ENCODE results near the gene USP9X.
A peak's percentile ranks its signal among the peaks of the same experiment; 100 is the strongest.
"Not testable (repeated sequence)": the region's sequence is repeated elsewhere in the genome, so short reads cannot be mapped to it uniquely, and the experiment has no call there.

Gene USP9X

DNA sequence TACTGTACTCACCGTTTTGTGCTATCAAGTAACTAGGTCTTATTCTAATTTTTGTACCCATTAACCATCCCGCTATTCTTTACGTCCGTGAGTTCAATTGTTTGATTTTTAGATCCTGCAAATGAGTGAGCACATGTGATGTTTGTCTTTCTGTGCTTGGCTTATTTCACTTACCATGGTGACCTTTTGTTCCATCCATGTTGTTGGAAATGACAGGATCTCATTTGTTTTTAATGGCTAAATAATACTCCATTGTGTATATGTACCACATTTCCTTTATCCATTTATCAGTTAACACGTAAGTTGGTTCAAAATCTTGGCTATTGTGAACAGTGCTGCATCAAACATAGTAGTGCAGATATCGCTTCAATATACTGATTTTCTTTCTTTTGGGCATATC lies 48.3 kb downstream of the USP9X start:
- DNase-seq = no peak

DNA sequence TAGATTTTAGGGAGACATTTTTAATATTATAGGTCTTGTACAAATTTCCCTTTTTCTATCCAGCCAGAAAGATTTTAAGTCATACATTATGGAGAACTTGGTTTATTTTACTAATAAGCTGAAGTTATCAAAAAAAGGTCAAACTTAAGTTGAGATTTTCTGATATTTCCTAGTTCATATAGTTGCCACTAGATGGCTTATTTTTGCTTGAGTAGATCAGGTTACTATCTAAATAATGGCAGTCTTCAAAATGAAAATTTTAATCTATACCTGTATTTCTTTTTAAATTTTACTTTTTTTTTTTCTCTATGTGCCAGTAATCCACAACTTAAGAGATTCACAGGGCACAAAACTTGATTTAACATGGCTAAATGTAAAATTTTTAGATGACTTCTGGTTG lies 52.3 kb downstream of the USP9X start:
- DNase-seq = no peak

DNA sequence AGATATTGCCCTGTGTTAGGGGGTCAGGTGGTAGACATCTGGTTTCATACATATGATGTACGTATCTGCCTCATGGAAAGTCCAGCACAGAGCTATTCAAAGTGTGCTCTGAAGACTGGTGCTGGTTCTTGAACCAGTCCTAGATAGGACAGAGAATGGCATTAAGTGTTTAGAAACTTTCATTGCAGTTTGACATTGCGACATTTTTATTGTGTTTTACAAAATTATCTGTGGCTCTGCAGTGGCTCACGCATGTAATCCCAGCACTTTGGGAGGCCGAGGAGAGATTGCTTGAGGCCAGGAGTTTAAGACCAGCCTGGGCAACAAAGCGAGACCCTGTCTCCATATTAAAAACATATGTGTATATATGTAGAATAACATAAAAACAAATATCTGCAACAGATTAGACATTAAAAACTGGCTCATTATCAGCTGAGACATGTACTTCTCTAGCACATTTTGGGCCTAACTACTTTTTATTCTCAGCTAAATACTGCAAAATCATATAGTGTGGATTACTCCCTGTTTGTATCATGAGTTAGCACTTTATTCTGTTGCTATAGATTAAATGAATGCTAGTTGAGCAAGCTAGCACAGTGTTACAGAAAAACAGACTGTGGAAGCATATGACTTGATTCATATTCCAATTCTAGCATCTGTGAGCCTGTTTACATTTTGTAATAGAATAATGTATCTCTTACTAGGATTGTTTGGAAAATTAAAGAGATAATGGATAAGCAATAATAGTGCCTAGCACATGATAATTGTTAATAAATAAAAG lies 57.1 kb downstream of the USP9X start:
- no peak for DNase-seq

DNA sequence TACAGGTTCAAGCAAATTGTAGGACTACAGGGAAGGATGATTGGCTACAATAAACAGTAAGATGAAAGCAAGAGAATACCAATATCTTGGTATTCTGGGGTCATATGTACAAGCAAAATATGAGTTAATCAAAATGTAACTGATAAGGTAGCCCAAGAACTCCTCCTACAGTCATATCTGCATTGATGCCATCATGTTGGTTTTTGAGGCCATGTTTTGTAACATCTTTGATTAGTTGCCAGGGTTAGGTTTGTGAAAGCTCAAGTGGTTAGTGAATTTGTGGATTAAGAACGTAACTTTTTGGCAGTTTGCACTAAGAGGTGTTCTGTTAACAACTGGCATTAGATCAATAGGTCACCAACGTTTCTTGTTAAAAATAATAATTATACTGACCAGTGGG lies 59.6 kb downstream of the USP9X start:
- DNase-seq = no peak

DNA sequence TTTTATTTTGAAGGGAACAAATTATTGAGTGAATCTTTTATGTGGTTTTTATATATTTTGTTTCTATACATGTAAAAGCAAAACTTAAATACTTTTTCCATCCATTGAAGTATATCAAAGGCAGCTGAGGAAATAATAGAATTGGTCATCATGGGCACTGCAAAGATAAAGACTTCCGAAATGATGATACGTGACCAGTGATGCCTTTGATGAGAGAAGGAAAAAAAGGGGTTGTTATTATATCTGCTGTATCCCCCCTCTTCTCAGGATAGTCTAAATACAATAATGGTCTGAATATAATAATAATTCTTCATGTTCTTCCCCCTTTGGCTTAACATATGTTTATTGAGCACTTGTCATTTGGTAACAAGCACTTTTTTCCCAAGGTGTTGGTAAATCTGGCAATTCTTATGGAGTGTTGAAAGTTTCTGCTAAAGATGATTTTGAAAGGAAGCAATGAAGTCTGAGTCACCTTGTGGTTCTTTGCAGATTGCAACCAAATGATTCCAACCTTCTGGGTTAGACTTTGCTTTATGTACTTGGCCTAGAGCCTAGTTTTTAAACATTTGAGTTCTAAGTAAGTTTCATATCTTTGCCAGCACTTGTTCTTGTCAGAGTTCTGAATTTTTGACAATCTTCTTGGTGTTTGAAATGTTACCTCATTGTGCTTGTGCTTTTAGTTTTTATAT lies 60.8 kb downstream of the USP9X start:
- no peak for DNase-seq

DNA sequence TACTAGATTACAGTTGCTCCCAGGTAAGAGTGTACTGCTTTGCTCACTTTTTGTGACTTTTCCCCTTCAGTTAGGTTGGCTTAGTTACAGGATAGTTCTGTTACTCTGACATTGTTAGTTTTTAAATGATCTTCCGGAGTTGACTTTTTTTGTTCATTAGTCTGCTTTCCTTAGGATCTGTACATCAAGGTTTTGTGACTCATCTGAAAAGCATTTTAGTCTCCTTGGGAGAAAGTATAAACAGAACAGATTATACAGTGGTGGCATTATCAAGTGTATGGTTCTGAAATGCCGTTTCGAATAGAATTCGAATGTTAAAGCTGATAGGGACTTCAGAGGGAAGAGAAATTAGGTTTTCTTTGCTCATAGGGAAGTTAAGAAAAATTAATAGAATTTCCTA lies 63.3 kb downstream of the USP9X start:
- no peak for DNase-seq

DNA sequence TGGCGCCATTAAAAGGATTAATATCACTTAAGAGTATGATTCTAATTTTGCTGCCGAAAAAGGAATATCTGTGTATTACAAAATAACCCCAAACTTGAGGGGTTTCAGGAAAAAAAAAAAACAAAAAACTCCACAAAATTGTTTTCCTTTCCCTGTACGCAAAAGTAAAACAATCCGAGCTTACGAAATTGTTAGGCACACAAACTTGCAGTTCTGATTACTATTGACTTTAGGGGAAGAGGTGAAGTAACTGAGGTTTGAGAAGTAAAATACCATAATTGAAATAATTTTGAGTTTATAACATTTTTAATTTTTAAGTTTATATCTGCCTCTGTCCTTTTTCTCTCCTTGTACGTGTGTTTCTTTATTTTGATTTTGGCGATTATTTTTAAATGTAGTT lies 64.8 kb downstream of the USP9X start:
- DNase-seq = no peak

DNA sequence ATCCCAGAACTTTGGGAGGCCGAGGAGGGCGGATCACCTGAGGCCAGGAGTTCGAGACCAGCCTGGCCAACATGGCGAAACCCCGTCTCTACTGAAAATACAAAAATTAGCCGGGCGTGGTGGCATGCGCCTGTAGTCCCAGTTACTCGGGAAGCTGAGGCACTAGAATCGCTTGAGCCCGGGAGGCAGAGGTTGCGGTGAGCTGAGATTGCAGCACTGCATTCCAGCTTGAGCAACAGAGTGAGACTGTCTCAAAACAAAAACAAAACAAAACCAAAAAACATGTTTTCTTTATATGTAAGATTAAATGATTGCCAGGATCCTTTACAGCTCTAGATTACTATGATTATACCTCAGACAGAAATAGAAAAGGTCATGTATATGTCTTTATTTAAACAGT lies 66.5 kb downstream of the USP9X start:
- DNase-seq = not testable (repeated sequence)

DNA sequence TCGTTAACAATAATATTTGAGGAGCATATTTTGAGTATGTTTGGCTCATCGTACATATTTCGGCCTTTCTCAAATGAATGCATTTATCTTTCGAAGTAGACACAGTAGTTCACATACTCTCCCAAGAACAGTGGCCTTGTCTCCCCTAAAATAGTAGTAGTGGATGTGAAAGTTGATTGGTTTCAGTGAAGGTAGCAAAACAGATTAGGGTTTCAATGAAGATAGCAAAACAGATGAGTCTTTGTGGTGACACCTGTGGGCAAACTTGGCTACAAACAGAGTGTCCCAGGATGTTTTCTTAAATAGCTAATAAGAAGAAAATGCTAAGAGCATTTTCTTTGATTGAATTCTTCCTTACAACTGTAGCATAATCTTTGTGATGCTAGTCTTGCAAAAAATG lies 67.0 kb downstream of the USP9X start:
- no peak for DNase-seq

DNA sequence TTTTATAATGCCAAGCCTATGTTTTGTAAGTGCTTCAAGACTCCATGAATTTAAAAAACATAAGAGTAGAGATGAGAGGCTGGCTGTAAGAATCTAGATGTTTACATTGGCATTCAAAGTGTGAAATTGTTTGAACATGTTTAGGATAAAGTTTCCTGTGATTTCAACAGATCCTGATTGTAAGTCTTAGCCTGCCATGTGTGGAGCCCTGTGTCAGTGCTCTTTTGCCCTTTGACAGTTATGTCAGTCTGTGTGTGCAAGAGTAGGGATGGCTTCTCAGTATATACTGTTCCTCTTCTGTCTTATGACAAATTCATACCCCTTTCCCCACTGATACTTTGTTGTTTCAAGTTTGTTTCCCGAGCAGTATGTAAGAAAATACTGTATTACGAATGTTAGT lies 68.2 kb downstream of the USP9X start:
- DNase-seq = no peak

DNA sequence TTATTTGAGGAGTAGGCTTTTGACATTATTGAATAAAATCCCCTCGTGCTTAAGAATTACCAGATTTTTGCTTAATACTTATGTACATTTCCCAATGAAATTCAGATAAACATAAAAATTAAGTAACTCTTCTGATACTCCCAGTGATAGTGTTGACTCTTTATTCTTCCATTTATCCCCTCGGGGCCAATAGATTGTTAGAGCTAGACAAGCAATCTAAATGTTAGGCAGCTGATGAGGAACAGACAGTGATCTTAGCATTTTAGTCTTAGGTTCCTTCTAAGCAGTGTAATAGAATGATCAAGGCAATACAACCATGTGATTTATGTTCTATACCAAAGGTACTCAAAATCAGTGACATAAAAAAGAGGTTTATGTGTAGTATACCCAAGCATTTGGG lies 68.7 kb downstream of the USP9X start:
- DNase-seq = no peak

DNA sequence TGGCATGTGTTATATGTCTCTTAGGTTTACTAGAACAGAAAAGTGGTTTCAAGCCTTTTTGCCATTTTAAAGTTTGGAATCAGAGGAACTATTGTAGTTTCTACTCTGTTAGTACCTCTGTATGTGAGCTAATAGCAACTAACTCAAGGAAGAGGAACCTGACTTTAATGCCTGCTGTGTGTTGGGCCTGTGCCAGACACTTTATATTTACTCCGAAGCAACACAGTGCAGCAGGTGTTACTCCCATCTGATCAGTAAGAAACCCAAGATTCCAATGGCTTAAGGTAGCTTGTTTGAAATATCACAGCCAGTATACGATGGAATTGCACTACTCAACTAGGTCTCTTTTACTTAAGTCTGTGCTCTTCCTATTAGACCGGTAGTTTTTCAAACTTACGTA lies 79.2 kb downstream of the USP9X start:
- no peak for DNase-seq

DNA sequence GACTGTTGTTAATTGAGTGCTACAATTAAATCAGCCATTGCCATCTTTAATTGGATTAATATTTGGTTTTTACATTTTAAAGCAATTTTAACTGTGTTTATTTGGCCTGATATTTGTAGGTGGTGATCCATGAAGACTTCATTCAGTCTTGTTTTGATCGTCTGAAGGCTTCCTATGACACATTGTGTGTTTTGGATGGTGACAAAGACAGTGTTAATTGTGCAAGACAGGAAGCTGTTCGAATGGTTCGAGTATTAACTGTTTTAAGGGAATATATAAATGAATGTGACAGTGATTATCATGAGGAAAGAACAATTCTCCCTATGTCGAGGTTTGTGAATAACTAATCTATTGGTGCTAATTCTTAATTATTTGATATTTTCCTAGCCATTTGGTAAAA lies 82.6 kb downstream of the USP9X start:
- no peak for DNase-seq

DNA sequence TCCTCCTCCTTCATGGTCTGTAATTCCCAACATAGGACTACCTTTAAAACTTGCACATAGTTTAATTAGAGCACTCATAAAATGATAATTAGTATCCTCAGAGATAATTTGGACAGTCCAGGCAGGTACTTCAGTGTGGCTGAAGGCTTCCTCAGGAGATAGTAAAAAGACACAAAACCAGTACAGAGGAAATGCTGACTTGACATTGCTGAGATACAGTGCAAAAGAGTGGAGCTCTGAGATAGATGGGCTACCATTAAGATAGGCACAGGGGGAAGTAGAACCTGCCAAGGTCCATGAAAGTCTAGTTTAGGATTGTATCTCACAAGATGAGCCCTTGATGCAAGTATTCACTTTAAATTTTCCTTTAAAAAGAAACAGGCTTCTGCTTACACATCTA lies 91.0 kb downstream of the USP9X start:
- no peak for DNase-seq

DNA sequence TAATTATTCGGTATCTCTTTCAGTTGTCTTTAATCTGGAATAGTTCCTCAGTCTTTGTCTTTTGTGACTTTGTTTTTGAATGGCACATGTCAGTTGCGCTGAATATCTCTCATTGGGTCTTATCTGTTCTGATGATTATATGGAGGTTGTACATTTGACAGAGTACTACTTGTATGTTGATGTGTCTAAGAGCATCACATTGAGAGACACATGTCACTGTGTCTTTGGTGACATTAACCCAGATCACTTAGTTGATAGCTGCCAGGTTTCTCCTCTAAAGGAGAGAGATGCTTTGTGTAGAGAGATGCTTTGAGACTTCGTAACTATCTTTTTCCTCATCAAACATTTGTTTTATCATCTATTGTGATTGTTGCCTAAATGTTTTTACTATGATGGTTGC lies 92.1 kb downstream of the USP9X start:
- DNase-seq = no peak

DNA sequence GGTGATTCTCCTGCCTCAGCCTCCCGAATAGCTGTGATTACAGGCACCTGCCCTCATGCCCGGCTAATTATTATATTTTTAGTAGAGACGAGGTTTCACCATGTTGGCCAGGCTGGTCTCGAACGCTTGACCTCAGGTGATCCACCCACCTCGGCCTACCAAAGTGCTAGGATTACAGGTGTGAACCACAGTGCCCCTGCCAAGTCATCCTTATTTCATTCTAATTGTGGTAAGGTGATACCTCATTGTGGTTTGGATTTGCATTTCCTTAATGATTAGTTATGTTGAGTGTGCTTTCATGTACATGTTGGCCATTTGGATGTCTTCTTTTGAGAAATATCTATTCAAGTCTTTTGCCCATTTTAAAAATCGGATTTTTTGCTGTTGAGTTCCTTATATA lies 93.0 kb downstream of the USP9X start:
- DNase-seq = peak; percentile 3

DNA sequence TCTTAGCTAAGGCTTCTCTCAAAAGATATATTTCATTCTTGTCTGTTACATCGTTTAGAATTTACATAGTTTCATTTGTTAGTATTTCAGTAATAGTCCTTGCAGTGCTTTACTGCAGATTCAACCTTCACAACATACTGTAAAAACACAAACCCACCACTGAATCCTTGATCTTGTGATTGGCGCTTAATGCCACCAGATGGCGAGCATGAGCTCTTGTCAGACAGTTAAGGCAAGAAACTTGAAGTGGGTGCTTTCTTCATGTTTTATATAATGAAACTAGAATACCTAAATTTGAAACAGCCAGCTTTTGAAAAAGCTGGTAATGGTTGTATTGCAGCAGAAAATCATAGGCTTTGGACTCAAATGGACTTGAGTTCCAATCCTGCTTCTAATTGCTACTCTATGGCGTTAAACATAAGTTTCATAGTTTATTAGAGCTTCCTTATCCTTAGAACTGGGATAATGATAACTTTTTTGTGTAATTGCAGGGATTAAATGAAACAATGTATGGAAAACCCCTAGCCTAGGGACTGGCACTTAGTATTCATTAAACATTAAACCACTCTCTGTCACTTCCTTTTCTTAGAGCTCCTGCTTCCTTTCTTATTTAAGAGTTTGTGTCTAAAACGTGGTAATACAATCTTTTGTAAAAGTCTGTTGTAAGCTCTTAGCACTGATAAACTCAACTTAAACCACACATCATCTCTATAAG lies 95.1 kb downstream of the USP9X start:
- DNase-seq = peak; percentile 57

DNA sequence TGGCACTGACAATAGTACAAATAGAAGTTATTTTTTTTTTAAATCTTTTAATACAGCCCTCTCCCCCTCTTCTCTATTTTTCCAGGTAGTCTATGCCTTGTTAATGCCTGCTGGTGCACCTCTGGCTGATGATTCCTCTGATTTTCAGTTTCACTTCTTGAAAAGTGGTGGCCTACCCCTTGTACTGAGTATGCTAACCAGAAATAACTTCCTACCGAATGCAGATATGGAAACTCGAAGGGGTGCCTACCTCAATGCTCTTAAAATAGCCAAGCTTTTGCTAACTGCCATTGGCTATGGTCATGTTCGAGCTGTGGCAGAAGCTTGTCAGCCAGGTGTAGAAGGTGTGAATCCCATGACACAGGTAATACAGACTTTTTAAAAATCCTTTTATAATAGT lies 99.1 kb downstream of the USP9X start:
- no peak for DNase-seq

DNA sequence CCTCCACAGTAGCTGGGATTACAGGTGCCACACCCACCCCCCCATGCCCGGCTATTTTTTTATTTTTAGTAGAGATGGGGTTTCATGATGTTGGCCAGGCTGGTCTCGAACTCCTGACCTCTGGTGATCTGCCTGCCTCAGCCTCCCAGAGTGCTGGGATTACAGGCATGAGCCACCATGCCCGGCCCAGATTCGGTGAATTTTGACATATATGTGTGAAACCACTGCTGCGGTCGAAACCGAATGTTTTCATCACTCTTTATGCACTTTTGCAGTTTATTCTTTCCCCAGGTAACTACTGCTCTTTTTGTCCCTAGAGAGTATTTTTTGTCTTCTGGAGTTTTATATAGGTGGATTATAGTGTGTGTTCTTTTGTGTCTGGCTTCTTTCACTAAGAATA lies 101.7 kb downstream of the USP9X start:
- not testable (repeated sequence) for DNase-seq

DNA sequence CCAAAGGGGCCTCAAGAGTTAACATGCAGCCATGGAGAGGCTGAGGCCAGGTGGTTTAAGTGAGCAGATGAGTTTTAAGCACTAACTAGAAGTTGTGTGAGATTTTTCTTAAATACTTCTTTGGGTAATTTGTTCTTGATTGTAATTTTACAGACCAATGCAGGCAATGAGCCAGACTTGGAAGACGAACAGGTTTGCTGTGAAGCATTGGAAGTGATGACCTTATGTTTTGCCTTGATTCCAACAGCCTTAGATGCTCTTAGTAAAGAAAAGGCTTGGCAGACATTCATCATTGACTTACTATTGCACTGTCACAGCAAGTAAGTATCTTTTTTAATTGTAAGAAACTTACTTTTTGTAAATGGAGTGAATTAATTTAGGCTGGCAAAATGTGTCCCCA lies 103.9 kb downstream of the USP9X start:
- no peak for DNase-seq

DNA sequence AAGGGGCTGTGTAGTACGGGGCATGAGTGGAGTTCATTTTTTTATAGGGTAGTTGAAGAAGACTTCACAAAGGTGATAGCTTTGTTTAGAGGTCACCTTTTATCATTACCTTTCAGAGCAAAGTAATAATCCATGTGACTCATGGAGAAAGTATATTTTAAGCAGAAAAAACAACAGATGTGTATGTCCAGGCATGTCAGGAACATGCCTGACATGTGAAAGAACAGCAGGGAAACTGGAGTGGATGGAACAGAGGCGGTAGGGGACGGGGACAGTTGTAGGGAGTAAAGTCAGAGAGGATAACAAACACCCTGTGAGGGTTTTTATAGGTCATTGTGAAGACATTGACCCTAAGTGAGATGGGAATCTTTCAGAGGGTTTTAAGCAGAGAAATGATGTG lies 107.6 kb downstream of the USP9X start:
- no peak for DNase-seq

DNA sequence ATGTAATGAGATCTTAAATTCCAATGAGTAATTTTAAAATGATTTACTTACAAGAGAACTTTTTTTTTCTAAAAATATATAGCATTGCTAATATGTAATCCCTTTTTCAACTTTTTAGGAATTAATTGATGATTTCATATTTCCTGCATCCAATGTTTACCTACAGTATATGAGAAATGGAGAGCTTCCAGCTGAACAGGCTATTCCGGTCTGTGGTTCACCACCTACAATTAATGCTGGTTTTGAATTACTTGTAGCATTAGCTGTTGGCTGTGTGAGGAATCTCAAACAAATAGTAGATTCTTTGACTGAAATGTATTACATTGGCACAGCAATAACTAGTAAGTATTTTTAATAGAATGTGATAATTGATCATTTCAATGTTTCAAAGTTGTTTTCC lies 113.2 kb downstream of the USP9X start:
- no peak for DNase-seq

DNA sequence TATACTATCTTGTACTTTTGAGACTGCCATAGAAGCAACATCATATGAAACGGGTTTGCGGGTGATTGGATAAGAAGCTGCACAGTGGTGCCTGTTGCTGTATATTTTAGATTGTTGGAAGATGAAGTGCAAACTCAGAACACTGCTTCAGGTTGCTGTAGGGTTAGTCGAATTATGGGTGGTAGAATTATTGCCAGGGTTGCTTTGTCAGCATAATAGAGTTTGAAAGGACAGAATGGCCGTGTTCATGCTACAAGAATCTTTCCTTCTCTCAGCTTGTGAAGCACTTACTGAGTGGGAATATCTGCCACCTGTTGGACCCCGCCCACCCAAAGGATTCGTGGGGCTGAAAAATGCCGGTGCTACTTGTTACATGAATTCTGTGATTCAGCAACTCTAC lies 115.5 kb downstream of the USP9X start:
- DNase-seq = no peak

DNA sequence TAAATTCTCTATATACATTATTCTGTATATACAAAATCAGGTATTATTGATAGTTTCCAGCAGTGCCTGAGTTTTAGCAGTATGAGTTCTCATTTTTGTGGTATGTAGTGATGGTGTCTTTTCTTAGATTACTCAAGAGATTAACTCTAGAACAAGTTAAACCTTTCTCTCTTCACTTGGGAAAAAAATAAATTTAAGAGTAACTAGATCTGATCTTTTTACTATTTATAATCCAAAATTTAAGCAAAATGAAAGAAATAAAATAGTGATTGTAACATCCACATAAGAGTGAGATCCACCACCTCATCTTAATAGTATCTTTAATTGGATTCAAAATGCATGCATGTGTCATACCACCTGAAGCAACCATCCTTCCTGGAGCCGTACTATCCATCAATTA lies 124.6 kb downstream of the USP9X start:
- no peak for DNase-seq

All from CD4-positive, alpha-beta T cell treated with Interferon gamma for 1 hour (primary cell).